Measurements from ENCODE around the gene NXT1.

NXT1 gene

GRCh38 chr20:23327617-23328333 lies 22.8 kb upstream of the NXT1 start:
- H3K4me1 ChIP-seq (ENCODE audit: control insufficient read depth in 2 of 2, insufficient read depth in 2 of 2, low read length in 2 of 2), result no peaks in the 10 kb centered on the region

GRCh38 chr20:23331450-23332350 lies 18.9 kb upstream of the NXT1 start:
- Histone ChIP-seq H3K27ac (ENCODE audit: low read depth in 2 of 2, low read length in 2 of 2) (no peak overlapping the region), H3K4me1 (ENCODE audit: control insufficient read depth in 2 of 2, insufficient read depth in 2 of 2, low read length in 2 of 2) (peaks cover 0 to 2% of the 10 kb centered on the region in 2 donors), H3K4me3 (ENCODE audit: low read length in 2 of 2) (no peak overlapping the region), H3K9ac (ENCODE audit: low read depth in 1 of 2, low read length in 2 of 2) (no peak overlapping the region), H3K9me3 (ENCODE audit: control insufficient read depth in 2 of 2, low read length in 2 of 2) (no peaks in the 10 kb centered on the region), H3K36me3 (ENCODE audit: control insufficient read depth in 2 of 2, insufficient read depth in 2 of 2, low read length in 2 of 2) (no peaks in the 10 kb centered on the region), H3K27me3 (ENCODE audit: control insufficient read depth in 2 of 2, insufficient read depth in 2 of 2, low read length in 2 of 2) (no peaks in the 10 kb centered on the region)

More at GRCh38 chr20:23327617-23328333, 22.8 kb upstream of the NXT1 start:
- no peak overlapping the region for H3K27ac ChIP-seq (ENCODE audit: low read depth in 2 of 2, low read length in 2 of 2)
- no peak overlapping the region for H3K4me3 ChIP-seq (ENCODE audit: low read length in 2 of 2)
- H3K36me3 ChIP-seq (ENCODE audit: control insufficient read depth in 2 of 2, insufficient read depth in 2 of 2, low read length in 2 of 2), result no peaks in the 10 kb centered on the region
- no peak overlapping the region for H3K9ac ChIP-seq (ENCODE audit: low read depth in 1 of 2, low read length in 2 of 2)
- H3K9me3 ChIP-seq (ENCODE audit: control insufficient read depth in 2 of 2, low read length in 2 of 2), result no peaks in the 10 kb centered on the region
- H3K27me3 ChIP-seq (ENCODE audit: control insufficient read depth in 2 of 2, insufficient read depth in 2 of 2, low read length in 2 of 2), result no peaks in the 10 kb centered on the region

- no peaks in the 10 kb centered on the region for H3K27me3 ChIP-seq (ENCODE audit: control insufficient read depth in 2 of 2, insufficient read depth in 2 of 2, low read length in 2 of 2)
- no peaks in the 10 kb centered on the region for H3K9me3 ChIP-seq (ENCODE audit: control insufficient read depth in 2 of 2, low read length in 2 of 2)
- no peak overlapping the region for H3K4me3 ChIP-seq (ENCODE audit: low read length in 2 of 2)
- no peaks in the 10 kb centered on the region for H3K36me3 ChIP-seq (ENCODE audit: control insufficient read depth in 2 of 2, insufficient read depth in 2 of 2, low read length in 2 of 2)
- H3K27ac ChIP-seq (ENCODE audit: low read depth in 2 of 2, low read length in 2 of 2), result no peak overlapping the region
- peaks cover 0 to 2% of the 10 kb centered on the region in 2 donors for H3K4me1 ChIP-seq (ENCODE audit: control insufficient read depth in 2 of 2, insufficient read depth in 2 of 2, low read length in 2 of 2)
- no peak overlapping the region for H3K9ac ChIP-seq (ENCODE audit: low read depth in 1 of 2, low read length in 2 of 2)
These were observed 18.1 kb upstream of the NXT1 start for GRCh38 chr20:23332467-23332866.

- Histone ChIP-seq H3K9me3 (ENCODE audit: control insufficient read depth in 2 of 2, low read length in 2 of 2) (no peaks in the 10 kb centered on the region), H3K4me3 (ENCODE audit: low read length in 2 of 2) (no peak overlapping the region), H3K4me1 (ENCODE audit: control insufficient read depth in 2 of 2, insufficient read depth in 2 of 2, low read length in 2 of 2) (peaks cover 0 to 2% of the 10 kb centered on the region in 2 donors), H3K9ac (ENCODE audit: low read depth in 1 of 2, low read length in 2 of 2) (no peak overlapping the region), H3K27me3 (ENCODE audit: control insufficient read depth in 2 of 2, insufficient read depth in 2 of 2, low read length in 2 of 2) (no peaks in the 10 kb centered on the region), H3K36me3 (ENCODE audit: control insufficient read depth in 2 of 2, insufficient read depth in 2 of 2, low read length in 2 of 2) (no peaks in the 10 kb centered on the region), H3K27ac (ENCODE audit: low read depth in 2 of 2, low read length in 2 of 2) (no peak overlapping the region)
These were observed 16.5 kb upstream of the NXT1 start for GRCh38 chr20:23334111-23334510.

- H3K9me3 ChIP-seq (ENCODE audit: control insufficient read depth in 2 of 2, low read length in 2 of 2), result no peaks in the 10 kb centered on the region
- no peak overlapping the region for H3K4me3 ChIP-seq (ENCODE audit: low read length in 2 of 2)
- H3K4me1 ChIP-seq (ENCODE audit: control insufficient read depth in 2 of 2, insufficient read depth in 2 of 2, low read length in 2 of 2), result peaks cover 0 to 2% of the 10 kb centered on the region in 2 donors
- no peaks in the 10 kb centered on the region for H3K36me3 ChIP-seq (ENCODE audit: control insufficient read depth in 2 of 2, insufficient read depth in 2 of 2, low read length in 2 of 2)
- H3K27me3 ChIP-seq (ENCODE audit: control insufficient read depth in 2 of 2, insufficient read depth in 2 of 2, low read length in 2 of 2), result no peaks in the 10 kb centered on the region
- no peak overlapping the region for H3K9ac ChIP-seq (ENCODE audit: low read depth in 1 of 2, low read length in 2 of 2)
- H3K27ac ChIP-seq (ENCODE audit: low read depth in 2 of 2, low read length in 2 of 2), result no peak overlapping the region
These were observed 15.1 kb upstream of the NXT1 start for GRCh38 chr20:23335521-23335920.

- Histone ChIP-seq H3K27ac (ENCODE audit: low read depth in 2 of 2, low read length in 2 of 2) (no peak overlapping the region), H3K4me3 (ENCODE audit: low read length in 2 of 2) (no peak overlapping the region), H3K9me3 (ENCODE audit: control insufficient read depth in 2 of 2, low read length in 2 of 2) (no peaks in the 10 kb centered on the region), H3K36me3 (ENCODE audit: control insufficient read depth in 2 of 2, insufficient read depth in 2 of 2, low read length in 2 of 2) (no peaks in the 10 kb centered on the region), H3K9ac (ENCODE audit: low read depth in 1 of 2, low read length in 2 of 2) (no peak overlapping the region), H3K4me1 (ENCODE audit: control insufficient read depth in 2 of 2, insufficient read depth in 2 of 2, low read length in 2 of 2) (peaks cover 0 to 2% of the 10 kb centered on the region in 2 donors), H3K27me3 (ENCODE audit: control insufficient read depth in 2 of 2, insufficient read depth in 2 of 2, low read length in 2 of 2) (no peaks in the 10 kb centered on the region)
These were observed 14.1 kb upstream of the NXT1 start for GRCh38 chr20:23336476-23336875.

GRCh38 chr20:23337312-23337711 lies 13.3 kb upstream of the NXT1 start:
- H3K9ac ChIP-seq (ENCODE audit: low read depth in 1 of 2, low read length in 2 of 2), result no peak overlapping the region
- peaks cover 0 to 2% of the 10 kb centered on the region in 2 donors for H3K4me1 ChIP-seq (ENCODE audit: control insufficient read depth in 2 of 2, insufficient read depth in 2 of 2, low read length in 2 of 2)
- H3K4me3 ChIP-seq (ENCODE audit: low read length in 2 of 2), result no peak overlapping the region
- no peaks in the 10 kb centered on the region for H3K36me3 ChIP-seq (ENCODE audit: control insufficient read depth in 2 of 2, insufficient read depth in 2 of 2, low read length in 2 of 2)
- H3K27me3 ChIP-seq (ENCODE audit: control insufficient read depth in 2 of 2, insufficient read depth in 2 of 2, low read length in 2 of 2), result no peaks in the 10 kb centered on the region
- H3K27ac ChIP-seq (ENCODE audit: low read depth in 2 of 2, low read length in 2 of 2), result no peak overlapping the region
- H3K9me3 ChIP-seq (ENCODE audit: control insufficient read depth in 2 of 2, low read length in 2 of 2), result no peaks in the 10 kb centered on the region

GRCh38 chr20:23339986-23340385 lies 10.6 kb upstream of the NXT1 start:
- no peak overlapping the region for H3K4me3 ChIP-seq (ENCODE audit: low read length in 2 of 2)
- no peaks in the 10 kb centered on the region for H3K9me3 ChIP-seq (ENCODE audit: control insufficient read depth in 2 of 2, low read length in 2 of 2)
- no peak overlapping the region for H3K27ac ChIP-seq (ENCODE audit: low read depth in 2 of 2, low read length in 2 of 2)
- peaks cover 0 to 2% of the 10 kb centered on the region in 2 donors for H3K4me1 ChIP-seq (ENCODE audit: control insufficient read depth in 2 of 2, insufficient read depth in 2 of 2, low read length in 2 of 2)
- no peaks in the 10 kb centered on the region for H3K36me3 ChIP-seq (ENCODE audit: control insufficient read depth in 2 of 2, insufficient read depth in 2 of 2, low read length in 2 of 2)
- H3K27me3 ChIP-seq (ENCODE audit: control insufficient read depth in 2 of 2, insufficient read depth in 2 of 2, low read length in 2 of 2), result peaks cover 0 to 3% of the 10 kb centered on the region in 2 donors
- H3K9ac ChIP-seq (ENCODE audit: low read depth in 1 of 2, low read length in 2 of 2), result no peak overlapping the region

GRCh38 chr20:23340524-23340923 lies 10.1 kb upstream of the NXT1 start:
- no peak overlapping the region for H3K27ac ChIP-seq (ENCODE audit: low read depth in 2 of 2, low read length in 2 of 2)
- no peaks in the 10 kb centered on the region for H3K9me3 ChIP-seq (ENCODE audit: control insufficient read depth in 2 of 2, low read length in 2 of 2)
- no peak overlapping the region for H3K9ac ChIP-seq (ENCODE audit: low read depth in 1 of 2, low read length in 2 of 2)
- peaks cover 0 to 3% of the 10 kb centered on the region in 2 donors for H3K27me3 ChIP-seq (ENCODE audit: control insufficient read depth in 2 of 2, insufficient read depth in 2 of 2, low read length in 2 of 2)
- H3K36me3 ChIP-seq (ENCODE audit: control insufficient read depth in 2 of 2, insufficient read depth in 2 of 2, low read length in 2 of 2), result no peaks in the 10 kb centered on the region
- no peak overlapping the region for H3K4me3 ChIP-seq (ENCODE audit: low read length in 2 of 2)
- peaks cover 0 to 2% of the 10 kb centered on the region in 2 donors for H3K4me1 ChIP-seq (ENCODE audit: control insufficient read depth in 2 of 2, insufficient read depth in 2 of 2, low read length in 2 of 2)

GRCh38 chr20:23341073-23341472 lies 9.5 kb upstream of the NXT1 start:
- no peak overlapping the region for H3K27ac ChIP-seq (ENCODE audit: low read depth in 2 of 2, low read length in 2 of 2)
- H3K9me3 ChIP-seq (ENCODE audit: control insufficient read depth in 2 of 2, low read length in 2 of 2), result no peaks in the 10 kb centered on the region
- H3K27me3 ChIP-seq (ENCODE audit: control insufficient read depth in 2 of 2, insufficient read depth in 2 of 2, low read length in 2 of 2), result peaks cover 0 to 3% of the 10 kb centered on the region in 2 donors
- H3K36me3 ChIP-seq (ENCODE audit: control insufficient read depth in 2 of 2, insufficient read depth in 2 of 2, low read length in 2 of 2), result no peaks in the 10 kb centered on the region
- H3K9ac ChIP-seq (ENCODE audit: low read depth in 1 of 2, low read length in 2 of 2), result no peak overlapping the region
- H3K4me3 ChIP-seq (ENCODE audit: low read length in 2 of 2), result no peak overlapping the region
- peaks cover 0 to 2% of the 10 kb centered on the region in 2 donors for H3K4me1 ChIP-seq (ENCODE audit: control insufficient read depth in 2 of 2, insufficient read depth in 2 of 2, low read length in 2 of 2)

All from mucosa of rectum (tissue), 2 donors.